Activated naive CD4-positive, alpha-beta T cell treated with anti-CD3 and anti-CD28 coated beads, Interleukin-2, amount 50 U/mL, for 24 hours (primary cell): ENCODE data around the gene PDS5B.

Experiments used
- H3K27ac Mint-ChIP-seq: one replicate; pipeline ENCODE4 v1.8.0; 2021; ENCODE audit warnings: mild to moderate bottlenecking, mixed read lengths
- H3K27me3 Mint-ChIP-seq: one replicate; pipeline ENCODE4 v1.8.0; 2021; ENCODE audit warnings: mixed read lengths
- H3K36me3 Mint-ChIP-seq: one replicate; pipeline ENCODE4 v1.8.0; 2021; ENCODE audit warnings: mixed read lengths
- H3K4me1 Mint-ChIP-seq: one replicate; pipeline ENCODE4 v1.8.0; 2021; ENCODE audit warnings: mixed read lengths
- H3K4me3 Mint-ChIP-seq: one replicate; pipeline ENCODE4 v1.8.0; 2021; ENCODE audit warnings: mild to moderate bottlenecking, mixed read lengths
- H3K9me3 Mint-ChIP-seq: one replicate; pipeline ENCODE4 v1.8.0; 2021; ENCODE audit warnings: mixed read lengths

The PDS5B gene

DNA sequence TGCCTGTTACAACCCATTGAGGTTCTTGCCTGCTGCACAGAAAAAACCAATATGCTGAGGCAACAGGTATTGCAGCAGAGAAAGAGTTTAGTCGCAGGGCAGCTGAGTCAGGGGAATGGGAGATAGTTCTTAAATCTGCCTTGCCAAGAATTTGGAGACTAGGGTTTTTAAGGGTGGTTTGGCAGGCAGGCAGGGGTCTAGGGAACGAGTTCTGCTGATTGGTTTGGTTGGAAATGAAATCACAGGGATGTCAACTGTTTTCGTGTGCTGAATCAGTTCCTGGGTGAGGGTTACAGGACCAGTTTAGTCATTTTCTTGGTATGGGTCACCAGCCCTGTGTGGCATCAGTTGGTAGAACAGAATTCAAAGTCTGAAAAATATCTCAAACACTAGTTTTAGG is 36.6 kb downstream of the PDS5B start:
- no peak overlapping the region for H3K27ac Mint-ChIP-seq
- H3K4me3 Mint-ChIP-seq = no peak overlapping the region
- peaks cover 55% of the 10 kb centered on the region for H3K4me1 Mint-ChIP-seq

DNA sequence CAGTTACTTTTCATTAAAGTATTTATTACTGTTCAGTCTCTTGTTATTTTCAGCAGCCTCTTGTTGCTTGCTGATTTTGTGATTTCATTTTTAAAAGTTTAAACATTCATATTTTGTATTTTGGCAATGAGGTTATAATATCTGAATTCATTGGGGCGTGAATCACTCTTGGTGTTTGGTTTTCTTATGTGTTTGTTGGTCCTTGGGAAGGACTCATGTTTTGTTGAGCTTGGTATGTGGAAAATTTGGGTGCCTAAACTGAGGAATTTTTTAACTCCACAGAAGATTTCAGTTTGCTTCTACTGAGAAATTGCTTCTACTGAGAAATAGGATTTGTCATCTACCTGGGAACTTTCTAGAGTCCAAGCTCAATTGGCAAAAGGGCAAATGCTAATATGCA is 38.2 kb downstream of the PDS5B start:
- peaks cover 18% of the 10 kb centered on the region for H3K36me3 Mint-ChIP-seq
- no peak overlapping the region for H3K4me3 Mint-ChIP-seq
- peaks cover 58% of the 10 kb centered on the region for H3K4me1 Mint-ChIP-seq
- H3K27ac Mint-ChIP-seq = no peak overlapping the region
- peaks cover 11% of the 10 kb centered on the region for H3K9me3 Mint-ChIP-seq
- H3K27me3 Mint-ChIP-seq = no peaks in the 10 kb centered on the region

More for the DNA sequence above, 36.6 kb downstream of the PDS5B start:
- Mint-ChIP-seq H3K36me3 (peaks cover 22% of the 10 kb centered on the region), H3K9me3 (peaks cover 11% of the 10 kb centered on the region), H3K27me3 (no peaks in the 10 kb centered on the region)

- Mint-ChIP-seq H3K27ac (no peak overlapping the region), H3K4me3 (no peak overlapping the region), H3K27me3 (no peaks in the 10 kb centered on the region), H3K9me3 (peaks cover 2% of the 10 kb centered on the region), H3K4me1 (peaks cover 71% of the 10 kb centered on the region), H3K36me3 (peaks cover 15% of the 10 kb centered on the region)
Measured at GRCh38 chr13:32627793-32628192, 41.5 kb downstream of the PDS5B start.

DNA sequence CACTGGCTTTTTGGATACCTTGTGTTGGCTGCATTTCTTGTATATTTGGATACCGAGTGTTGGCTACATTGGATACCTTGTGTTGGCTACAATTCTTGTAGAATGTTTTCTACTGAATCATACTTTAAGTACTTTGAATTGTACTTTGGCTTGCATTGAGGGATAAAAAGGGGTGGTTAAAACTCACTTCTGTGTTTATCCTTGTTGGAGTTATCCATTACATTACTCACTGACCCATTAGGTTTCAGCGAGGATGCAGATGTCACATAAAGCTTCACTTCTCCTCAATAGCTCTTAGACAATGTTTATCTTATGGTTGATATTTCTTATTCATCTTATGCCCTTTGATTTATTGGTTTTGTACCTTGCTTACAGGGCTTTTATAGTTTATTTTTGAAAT is 43.1 kb downstream of the PDS5B start:
- H3K4me1 Mint-ChIP-seq = peaks cover 64% of the 10 kb centered on the region
- H3K9me3 Mint-ChIP-seq = no peaks in the 10 kb centered on the region
- no peak overlapping the region for H3K4me3 Mint-ChIP-seq
- H3K27ac Mint-ChIP-seq = no peak overlapping the region
- peaks cover 9% of the 10 kb centered on the region for H3K36me3 Mint-ChIP-seq
- no peaks in the 10 kb centered on the region for H3K27me3 Mint-ChIP-seq

DNA sequence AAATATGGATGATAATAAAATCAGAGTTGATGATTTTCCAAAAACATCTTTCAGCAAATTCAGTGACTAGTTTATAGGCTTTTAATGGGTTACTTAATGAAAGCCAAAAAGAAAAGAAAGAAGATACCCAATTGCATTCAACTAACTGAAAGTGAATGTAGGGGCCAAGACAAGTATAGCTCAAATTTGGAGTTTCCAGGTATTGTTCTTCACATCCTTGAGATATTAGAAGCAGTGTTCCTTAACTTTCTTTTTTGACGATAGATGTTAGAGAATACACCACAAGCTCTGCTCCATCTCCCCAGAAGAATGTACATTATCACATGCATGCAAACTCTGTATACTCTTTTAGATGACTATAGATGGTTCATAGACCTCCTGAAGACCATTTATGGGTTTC is 43.6 kb downstream of the PDS5B start:
- Mint-ChIP-seq H3K9me3 (no peaks in the 10 kb centered on the region), H3K27ac (no peak overlapping the region), H3K4me1 (peaks cover 59% of the 10 kb centered on the region), H3K27me3 (no peaks in the 10 kb centered on the region), H3K4me3 (no peak overlapping the region), H3K36me3 (peaks cover 9% of the 10 kb centered on the region)

GRCh38 chr13:32632343-32632909 is 46.2 kb downstream of the PDS5B start:
- Mint-ChIP-seq H3K27ac (peak overlapping the region; percentile 76), H3K4me1 (peaks cover 43% of the 10 kb centered on the region), H3K4me3 (no peak overlapping the region), H3K27me3 (no peaks in the 10 kb centered on the region), H3K36me3 (peaks cover 7% of the 10 kb centered on the region), H3K9me3 (no peaks in the 10 kb centered on the region)

- no peaks in the 10 kb centered on the region for H3K27me3 Mint-ChIP-seq
- H3K4me3 Mint-ChIP-seq = no peak overlapping the region
- H3K4me1 Mint-ChIP-seq = peaks cover 29% of the 10 kb centered on the region
- no peaks in the 10 kb centered on the region for H3K36me3 Mint-ChIP-seq
- H3K27ac Mint-ChIP-seq = no peak overlapping the region
- H3K9me3 Mint-ChIP-seq = no peaks in the 10 kb centered on the region
Measured at GRCh38 chr13:32636711-32637110, 50.5 kb downstream of the PDS5B start.

DNA sequence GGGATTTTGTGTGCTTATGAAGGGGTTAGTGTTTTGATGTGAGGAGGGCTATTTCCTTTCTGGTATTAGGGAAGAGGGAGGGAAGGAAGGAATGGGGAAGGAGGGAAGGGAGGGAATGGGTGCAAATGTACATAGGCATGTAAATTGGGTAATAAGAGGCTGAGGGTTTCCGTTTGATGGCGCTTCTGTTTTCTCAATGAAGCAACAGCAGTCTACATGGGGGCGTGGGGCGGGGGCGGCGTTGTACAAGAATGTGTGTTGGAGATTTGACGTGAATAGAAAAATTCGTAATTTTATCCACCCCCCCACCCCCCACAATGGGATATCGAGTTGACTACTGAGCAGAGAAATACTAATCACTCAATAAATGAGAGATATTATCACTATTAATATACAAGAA is 52.5 kb downstream of the PDS5B start:
- Mint-ChIP-seq H3K4me3 (no peak overlapping the region), H3K27ac (no peak overlapping the region), H3K9me3 (no peaks in the 10 kb centered on the region), H3K27me3 (no peaks in the 10 kb centered on the region), H3K36me3 (no peaks in the 10 kb centered on the region), H3K4me1 (peaks cover 42% of the 10 kb centered on the region)

GRCh38 chr13:32639502-32640105 is 53.4 kb downstream of the PDS5B start:
- Mint-ChIP-seq H3K36me3 (no peaks in the 10 kb centered on the region), H3K9me3 (no peaks in the 10 kb centered on the region), H3K4me1 (peaks cover 44% of the 10 kb centered on the region), H3K4me3 (no peak overlapping the region), H3K27ac (no peak overlapping the region), H3K27me3 (no peaks in the 10 kb centered on the region)

DNA sequence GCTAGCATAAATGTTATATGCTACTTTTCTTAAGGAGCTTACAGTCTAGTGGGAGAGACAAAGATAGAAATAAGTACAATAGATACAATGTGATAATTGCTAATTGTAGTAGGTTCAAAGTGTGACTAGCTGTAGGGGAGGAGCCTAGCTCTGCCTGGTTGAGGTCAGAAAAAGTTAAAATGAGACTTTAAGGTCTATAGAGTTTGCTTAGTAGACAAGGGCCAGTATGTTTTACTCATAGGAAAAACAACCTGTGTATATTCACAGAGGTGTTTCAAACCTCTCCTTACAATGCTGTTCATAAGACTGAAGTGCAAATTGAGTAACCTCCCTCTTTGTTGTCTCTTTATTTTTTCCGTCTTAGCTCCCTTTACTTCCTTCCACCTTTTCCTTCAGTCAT is 56.1 kb downstream of the PDS5B start:
- Mint-ChIP-seq H3K4me3 (no peak overlapping the region), H3K27me3 (no peaks in the 10 kb centered on the region), H3K27ac (no peak overlapping the region), H3K4me1 (peaks cover 71% of the 10 kb centered on the region), H3K9me3 (no peaks in the 10 kb centered on the region), H3K36me3 (no peaks in the 10 kb centered on the region)

GRCh38 chr13:32642858-32643257 is 56.6 kb downstream of the PDS5B start:
- Mint-ChIP-seq H3K4me1 (peaks cover 75% of the 10 kb centered on the region), H3K9me3 (no peaks in the 10 kb centered on the region), H3K36me3 (no peaks in the 10 kb centered on the region), H3K27me3 (no peaks in the 10 kb centered on the region), H3K4me3 (no peak overlapping the region), H3K27ac (no peak overlapping the region)

GRCh38 chr13:32645854-32646253 is 59.6 kb downstream of the PDS5B start:
- no peaks in the 10 kb centered on the region for H3K9me3 Mint-ChIP-seq
- H3K4me1 Mint-ChIP-seq = peaks cover 89% of the 10 kb centered on the region
- H3K4me3 Mint-ChIP-seq = no peak overlapping the region
- H3K27me3 Mint-ChIP-seq = no peaks in the 10 kb centered on the region
- no peaks in the 10 kb centered on the region for H3K36me3 Mint-ChIP-seq
- peak overlapping the region; percentile 10 for H3K27ac Mint-ChIP-seq

DNA sequence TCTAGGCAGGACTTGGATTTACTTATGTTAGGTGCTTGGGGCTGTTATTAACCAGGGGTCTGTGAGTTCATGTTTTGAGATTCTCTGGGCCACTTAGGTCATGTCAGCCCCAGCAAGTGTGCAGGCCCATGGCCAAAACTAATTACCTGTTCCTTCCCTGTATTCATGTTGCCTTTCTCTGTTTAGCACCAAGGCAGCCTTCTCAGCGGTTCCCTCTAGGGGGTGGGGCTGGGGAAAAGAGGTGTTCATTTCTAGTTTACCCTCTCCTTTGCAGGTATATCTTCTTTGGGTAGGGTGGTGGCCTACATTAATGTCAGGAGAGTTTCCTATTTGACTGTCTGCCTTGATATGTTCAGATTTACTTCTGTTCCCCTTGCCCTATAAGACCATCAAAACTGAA is 61.7 kb downstream of the PDS5B start:
- H3K9me3 Mint-ChIP-seq = no peaks in the 10 kb centered on the region
- no peaks in the 10 kb centered on the region for H3K27me3 Mint-ChIP-seq
- H3K4me1 Mint-ChIP-seq = peaks cover 73% of the 10 kb centered on the region
- no peak overlapping the region for H3K4me3 Mint-ChIP-seq
- H3K36me3 Mint-ChIP-seq = peaks cover 2% of the 10 kb centered on the region
- H3K27ac Mint-ChIP-seq = no peak overlapping the region

- H3K4me3 Mint-ChIP-seq = no peak overlapping the region
Measured at GRCh38 chr13:32650705-32651311, 64.6 kb downstream of the PDS5B start.

GRCh38 chr13:32657309-32657708 is 71.1 kb downstream of the PDS5B start:
- no peak overlapping the region for H3K27ac Mint-ChIP-seq
- peaks cover 46% of the 10 kb centered on the region for H3K36me3 Mint-ChIP-seq
- no peak overlapping the region for H3K4me3 Mint-ChIP-seq
- peaks cover 29% of the 10 kb centered on the region for H3K4me1 Mint-ChIP-seq
- no peaks in the 10 kb centered on the region for H3K27me3 Mint-ChIP-seq
- H3K9me3 Mint-ChIP-seq = no peaks in the 10 kb centered on the region

More at GRCh38 chr13:32650705-32651311, 64.6 kb downstream of the PDS5B start:
- no peak overlapping the region for H3K27ac Mint-ChIP-seq
- H3K9me3 Mint-ChIP-seq = no peaks in the 10 kb centered on the region
- H3K36me3 Mint-ChIP-seq = peaks cover 18% of the 10 kb centered on the region
- no peaks in the 10 kb centered on the region for H3K27me3 Mint-ChIP-seq
- peaks cover 59% of the 10 kb centered on the region for H3K4me1 Mint-ChIP-seq

- Mint-ChIP-seq H3K27me3 (no peaks in the 10 kb centered on the region), H3K36me3 (peaks cover 38% of the 10 kb centered on the region)
Measured at GRCh38 chr13:32659736-32660135, 73.5 kb downstream of the PDS5B start.

More at GRCh38 chr13:32659736-32660135, 73.5 kb downstream of the PDS5B start:
- Mint-ChIP-seq H3K27ac (no peak overlapping the region), H3K4me1 (peaks cover 24% of the 10 kb centered on the region), H3K9me3 (no peaks in the 10 kb centered on the region), H3K4me3 (no peak overlapping the region)
